HG03460 (cell line): Measurements from ENCODE around the gene SH2D3A.
A peak's percentile ranks its signal among the peaks of the same experiment; 100 is the strongest.
"Not testable (repeated sequence)": the region's sequence is repeated elsewhere in the genome, so short reads cannot be mapped to it uniquely, and the experiment has no call there.

ENCODE experiments used
- ATAC-seq: cut with Tn5 transposase; IDR thresholded peaks from one replicate; pipeline ENCODE4 v1.9.1; 2021; ENCODE audit not compliant: unreplicated experiment

SH2D3A gene

DNA sequence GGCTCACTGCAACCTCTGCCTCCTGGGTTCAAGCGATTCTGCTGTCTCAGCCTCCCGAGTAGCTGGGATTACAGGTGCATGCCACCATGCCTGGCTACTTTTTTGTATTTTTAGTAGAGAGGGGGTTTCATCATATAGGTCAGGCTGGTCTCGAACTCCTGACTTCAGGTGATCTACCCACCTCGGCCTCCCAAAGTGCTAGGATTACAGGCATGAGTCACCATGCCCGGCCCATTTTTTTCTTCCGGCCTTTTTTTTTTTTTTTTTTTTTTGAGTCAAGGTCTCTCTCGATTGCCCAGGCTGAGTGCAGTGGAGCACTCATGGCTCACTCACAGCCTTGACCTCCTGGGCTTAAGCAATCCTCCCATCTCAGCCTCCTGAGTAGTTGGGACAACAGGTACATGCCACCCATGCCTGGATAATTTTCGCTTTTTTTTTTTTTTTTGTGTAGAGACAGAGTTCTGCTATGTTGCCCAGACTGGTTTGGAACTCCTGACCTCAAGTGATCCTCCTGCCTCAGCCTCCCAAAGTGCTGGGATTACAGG lies 4.9 kb downstream of the SH2D3A start:
- not testable (repeated sequence) for ATAC-seq

DNA sequence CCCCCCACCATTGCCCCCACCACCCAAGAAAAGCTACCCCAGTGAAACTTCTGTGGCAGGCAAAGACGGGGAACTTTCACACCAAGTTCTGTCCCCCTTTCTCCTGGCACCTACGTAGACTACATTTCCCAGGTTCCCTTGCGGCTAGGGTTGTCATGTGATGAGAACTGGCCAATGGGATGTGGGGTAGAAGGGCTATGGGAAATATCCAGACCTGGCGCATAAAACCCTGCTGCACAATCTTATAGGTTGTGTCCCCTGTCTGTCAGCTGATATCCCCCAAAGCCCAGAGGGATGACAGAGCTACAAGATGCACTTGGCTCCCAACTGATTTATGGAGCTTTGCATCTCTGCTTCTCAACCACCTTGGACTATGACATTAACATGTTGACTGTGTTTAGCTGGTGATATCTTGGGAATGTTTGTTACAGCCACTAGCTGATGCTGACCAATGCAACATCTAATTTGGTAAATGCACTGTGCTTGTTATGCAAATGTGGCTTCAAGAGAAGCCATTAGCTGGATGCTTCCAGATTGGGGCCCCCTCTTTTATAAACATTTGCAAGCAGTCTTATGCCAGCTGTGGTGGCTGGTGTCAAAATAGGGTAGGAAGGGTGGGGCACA lies 6.1 kb downstream of the SH2D3A start:
- ATAC-seq = no peak

DNA sequence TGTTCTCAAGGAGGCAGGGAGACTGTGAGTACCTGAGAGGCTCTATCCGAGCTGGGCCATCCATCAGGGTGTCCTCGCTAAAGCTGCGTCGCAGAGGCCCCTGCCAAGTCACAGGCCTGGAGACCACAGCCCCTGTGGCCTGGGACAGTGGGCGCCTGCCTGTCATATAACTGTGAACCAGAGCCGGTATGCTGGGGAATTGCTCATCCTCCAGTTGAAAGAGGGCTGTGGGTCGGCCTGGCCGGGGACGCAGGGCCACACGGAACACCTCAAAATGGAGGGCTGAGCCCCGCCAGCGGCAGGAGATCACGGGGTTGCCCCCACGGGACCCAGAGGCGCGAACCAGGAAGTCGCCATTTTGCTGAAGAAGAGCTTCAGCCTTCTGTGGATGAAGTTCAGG lies 6.6 kb downstream of the SH2D3A start:
- no peak for ATAC-seq

DNA sequence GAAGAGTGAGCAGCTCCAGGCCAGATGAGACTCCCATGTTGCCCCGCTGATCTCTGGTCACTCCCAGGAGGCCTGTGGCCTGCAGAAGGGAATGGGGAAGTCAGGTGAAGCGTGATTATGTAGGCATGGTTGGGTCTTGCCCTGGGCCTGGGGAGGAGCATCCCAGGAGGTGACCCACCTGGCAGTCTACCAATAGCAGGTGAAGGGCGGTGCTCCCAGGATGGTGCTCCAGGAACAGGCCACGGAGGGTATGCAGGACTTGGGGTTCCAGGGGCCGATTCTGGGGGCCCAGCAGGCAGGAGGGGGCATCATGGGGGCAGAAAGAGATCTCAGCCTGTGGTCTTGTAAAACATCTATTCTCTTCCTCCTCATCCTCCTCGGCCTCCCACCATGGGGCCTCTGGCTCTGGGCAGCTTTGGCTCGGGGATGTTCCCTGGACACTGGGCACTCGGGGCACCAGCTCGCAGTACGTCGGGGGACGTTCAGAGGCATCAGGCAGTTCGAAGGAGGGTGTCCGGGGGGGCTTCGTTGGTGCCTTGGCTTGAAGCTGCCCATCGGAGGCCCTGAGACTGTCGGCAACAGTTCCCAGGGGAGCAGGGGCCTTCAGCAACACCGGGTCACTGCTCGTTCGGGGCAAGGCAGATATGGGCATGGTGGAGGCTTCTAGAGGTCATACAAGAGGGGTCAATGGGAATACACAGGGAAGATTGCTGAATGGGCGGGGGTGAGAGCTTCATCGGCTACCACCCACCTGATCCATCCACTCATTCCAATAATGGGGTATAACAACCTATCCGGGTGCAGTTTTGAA lies 12.4 kb downstream of the SH2D3A start:
- ATAC-seq = no peak

DNA sequence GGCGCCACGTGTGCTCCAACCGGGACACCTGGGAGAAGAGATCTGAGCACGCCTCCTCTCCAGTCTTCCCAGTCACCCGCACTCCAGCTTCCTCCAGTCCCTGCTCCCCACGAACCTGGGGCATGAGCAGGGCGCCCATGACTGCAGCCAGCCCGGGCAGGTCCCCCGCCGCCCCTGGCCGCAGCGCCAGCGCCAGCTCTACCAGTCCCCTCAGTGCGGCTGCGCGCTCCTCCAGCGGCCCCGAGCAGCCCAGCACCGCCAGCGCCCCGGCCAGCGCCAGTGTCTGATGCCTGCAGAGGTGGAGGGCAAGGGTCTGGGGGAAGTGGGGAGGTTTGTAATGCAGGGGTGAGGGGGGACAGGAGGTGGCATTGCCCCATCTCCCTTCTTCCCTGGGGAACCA lies 13.1 kb downstream of the SH2D3A start:
- no peak for ATAC-seq

DNA sequence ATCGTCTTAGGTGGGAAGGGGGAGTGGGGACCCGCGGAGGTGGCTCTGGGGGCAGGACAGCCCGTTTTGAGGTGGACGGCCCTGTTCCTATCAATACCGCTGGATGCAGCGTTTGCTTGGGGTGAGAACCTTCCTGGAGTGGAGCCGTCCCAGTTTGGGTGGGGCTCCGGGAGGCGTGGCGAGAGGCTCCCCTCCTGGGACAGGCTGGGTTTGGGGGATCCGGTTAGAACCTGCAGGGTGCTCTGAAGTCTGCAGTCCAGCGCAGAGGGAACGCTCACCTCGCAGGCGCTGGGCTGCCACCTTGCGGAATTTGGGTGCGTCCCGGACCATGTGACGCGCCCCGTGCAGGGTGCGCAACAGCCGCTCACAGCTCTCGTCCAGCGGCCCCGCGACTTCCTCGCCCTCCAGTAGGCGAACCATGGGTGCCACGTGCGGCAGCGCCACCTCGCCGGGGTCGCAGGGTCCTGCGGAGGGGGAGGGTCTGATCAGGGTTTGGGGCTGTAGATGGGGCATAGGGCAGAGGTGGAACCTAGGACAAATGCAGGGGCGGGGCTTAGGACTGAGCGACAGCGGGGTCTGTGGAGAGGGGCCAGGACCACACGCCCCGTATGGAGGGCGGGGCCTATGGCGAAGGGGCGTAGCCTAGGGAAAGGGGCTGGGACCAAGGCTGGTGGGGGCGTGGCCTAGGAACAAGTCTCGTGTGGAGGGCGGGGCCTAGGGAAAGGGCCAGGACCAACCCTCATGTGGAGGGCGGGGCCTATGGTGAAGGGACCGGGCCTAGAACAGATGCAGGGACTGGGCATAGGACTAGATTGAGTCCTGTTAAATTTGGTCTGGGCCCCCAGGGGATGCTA lies 13.8 kb downstream of the SH2D3A start:
- peak; percentile 78 for ATAC-seq

DNA sequence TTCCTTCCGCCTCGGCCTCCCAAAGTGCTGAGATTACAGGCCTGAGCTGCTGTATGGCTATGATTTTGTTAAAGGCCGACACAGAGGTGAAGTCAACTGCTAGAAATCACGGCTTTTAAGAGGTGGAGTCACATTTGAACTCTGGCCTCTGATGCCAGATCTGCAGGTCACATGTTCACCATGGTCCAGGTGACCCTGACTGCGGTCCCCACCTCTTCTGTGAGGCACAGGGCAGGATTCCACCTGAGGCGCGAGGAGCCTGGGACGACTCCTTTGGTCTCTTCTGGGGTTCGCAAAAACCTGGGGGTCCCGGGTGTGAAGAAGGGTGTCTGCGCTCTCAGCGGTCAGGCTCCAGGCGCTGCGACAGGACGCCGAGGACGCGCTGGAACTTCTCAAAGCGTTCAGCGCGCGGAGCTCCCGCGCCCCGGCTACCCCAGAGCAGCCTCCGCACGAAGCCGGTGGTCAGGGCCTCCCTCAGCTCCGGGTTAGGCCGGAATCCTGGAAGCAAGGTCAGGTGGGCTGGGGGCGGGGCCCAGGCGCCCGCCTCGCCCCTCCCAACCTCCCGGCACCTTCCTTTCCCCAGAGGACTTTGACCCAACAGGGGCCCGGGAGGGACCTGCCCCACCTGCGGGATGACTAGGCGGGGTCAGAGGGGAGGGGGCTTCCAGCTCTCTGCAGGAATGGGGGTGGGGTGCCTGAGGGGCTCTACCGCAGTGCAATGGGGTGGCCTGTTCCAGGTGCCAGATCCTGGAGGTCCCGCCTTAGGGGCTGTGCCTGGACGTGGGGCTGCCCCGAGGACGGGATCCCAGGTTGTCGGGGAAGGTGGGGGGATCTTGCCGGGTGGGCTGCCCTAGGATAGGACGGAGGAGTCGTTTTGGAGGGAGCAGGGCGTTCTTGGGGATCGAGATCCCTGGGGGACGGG lies 14.7 kb downstream of the SH2D3A start:
- no peak for ATAC-seq

DNA sequence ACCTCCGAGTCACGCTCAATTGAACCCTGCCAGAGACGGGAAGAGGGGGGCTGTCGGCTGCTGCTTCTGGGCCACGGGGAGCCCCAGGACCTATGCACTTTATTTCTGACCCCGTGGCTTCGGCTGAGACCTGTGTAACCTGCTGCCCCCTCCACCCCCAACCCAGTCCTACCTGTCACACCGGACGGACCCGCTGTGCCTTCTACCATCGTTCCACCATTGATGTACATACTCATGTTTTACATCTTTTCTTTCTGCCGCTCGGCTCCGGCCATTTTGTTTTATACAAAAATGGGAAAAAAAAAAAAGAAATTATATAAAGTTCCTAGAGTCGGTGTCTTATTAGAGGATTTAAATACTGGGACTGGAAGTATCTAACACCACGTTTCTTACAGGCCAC lies 16.0 kb downstream of the SH2D3A start:
- ATAC-seq = no peak

DNA sequence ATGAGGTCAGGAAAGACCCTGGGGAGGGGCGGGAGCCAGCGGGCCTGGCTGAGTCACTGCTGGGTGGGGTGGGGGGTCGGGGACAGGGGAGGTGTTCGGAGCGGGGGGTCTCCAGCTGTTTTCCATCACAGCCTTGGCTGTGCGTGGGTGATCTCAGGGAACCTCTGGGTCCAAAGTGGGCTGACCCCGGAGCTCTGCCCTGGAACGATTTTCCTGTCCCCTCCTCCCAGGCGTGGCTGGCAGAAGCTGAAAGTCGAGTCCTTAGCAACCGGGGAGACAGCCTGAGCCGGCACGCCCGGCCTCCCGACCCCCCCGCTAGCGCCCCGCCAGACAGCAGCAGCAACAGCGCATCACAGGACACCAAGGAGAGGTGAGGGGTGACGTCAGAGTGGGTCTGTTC lies 17.2 kb downstream of the SH2D3A start:
- ATAC-seq = no peak

DNA sequence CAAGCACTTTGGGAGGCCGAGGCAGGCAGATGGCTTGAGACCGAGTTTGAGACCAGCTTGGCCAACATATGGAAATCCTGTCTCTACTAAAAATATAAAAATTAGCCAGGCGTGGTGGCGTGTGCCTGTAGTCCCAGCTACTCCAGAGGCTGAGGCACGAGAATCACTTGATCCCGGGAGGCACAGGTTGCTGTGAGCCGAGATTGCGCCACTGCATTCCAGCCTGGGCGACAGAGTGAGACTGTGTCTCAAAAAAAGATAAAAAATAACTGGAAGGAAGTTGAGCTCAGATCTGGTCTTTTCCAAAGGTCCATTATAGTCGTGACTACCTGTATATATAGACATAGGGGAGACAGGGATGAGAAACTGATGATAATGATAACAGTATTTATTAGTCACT lies 18.7 kb downstream of the SH2D3A start:
- ATAC-seq = not testable (repeated sequence)

DNA sequence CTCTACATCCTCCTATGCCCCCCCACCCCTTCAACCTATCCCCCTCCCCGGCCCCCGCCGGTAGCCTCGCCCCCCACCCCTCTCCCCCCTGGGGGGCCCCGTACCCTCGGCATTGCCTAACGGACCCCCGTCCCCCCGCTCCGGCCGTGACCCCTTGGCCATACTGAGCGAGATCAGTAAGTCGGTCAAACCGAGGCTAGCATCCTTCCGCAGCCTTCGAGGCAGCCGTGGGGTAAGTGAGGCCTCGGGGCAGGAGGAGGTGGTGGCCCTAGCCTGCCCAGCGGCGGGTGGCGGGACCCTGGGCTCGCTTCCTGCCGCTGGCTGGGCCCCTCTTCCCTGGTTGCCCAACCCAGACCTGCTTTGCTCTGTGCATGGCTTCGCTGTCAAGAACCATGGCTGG lies 21.3 kb downstream of the SH2D3A start:
- no peak for ATAC-seq

DNA sequence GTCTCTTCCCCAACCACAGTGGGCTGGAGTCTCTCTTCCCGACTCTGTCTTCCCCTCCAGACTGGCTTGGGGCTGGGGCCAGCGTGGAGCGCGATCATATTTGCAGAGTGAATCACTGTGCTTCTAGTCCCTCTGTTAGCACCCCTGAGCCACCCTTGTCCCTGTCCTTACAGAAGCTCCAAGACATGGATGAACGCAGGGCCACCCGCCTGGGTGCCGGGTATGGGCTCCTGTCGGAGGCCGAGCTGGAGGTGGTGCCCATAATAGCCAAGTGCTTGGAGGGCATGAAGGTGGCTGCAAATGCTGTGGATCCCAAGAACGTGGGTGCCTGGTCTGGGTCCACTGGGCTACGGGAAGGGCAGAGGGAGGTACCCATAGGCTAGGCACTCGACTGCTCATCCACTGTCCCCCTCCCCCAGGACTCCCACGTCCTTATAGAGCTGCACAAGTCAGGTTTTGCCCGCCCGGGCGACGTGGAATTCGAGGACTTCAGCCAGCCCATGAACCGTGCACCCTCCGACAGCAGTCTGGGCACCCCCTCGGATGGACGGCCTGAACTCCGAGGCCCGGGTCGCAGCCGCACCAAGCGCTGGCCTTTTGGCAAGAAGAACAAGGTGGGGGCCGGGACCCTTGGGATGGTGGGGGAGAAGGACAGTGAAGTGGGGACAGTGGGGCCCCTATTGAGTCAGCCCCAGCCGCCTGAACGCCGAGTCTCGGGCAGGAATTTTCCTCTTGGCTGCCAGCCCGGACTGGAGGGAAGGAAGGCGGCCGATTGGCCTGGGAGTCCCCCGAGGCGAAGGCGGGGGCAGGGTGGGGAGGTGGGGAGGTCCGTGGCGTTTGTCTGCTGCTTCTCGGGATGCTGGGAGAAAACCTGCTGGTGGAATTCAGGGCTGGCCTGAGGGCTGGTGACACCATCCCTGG lies 22.6 kb downstream of the SH2D3A start:
- no peak for ATAC-seq

DNA sequence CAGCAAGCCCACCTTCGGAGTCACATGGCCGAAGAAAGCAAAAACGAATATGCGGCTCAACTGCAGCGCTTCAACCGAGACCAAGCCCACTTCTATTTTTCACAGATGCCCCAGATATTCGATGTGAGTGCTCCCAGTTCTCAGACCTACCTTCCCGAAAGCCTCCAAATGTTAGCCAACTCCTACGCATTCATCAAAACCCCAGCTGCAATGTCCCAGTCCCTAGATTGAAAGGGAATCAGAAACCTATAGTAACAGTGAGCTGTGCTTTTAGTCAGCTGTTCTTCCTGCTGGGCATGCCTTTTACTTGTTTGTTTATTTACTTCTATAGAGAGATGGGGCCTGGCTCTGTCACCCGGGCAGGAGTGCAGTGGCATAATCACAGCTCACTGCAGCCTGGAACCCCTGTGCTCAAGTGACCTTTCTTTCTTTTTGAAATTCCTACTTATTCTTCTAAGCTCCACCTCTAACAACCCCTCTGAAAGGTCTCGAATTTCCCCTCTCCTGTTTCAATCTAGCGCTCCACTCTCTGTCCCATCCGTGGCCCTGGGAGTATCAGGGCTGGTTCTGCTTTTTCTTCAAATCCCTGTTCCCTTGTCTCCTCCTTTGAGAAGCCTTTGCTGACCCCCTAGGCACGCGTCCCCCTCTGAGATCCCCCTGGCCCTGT lies 23.4 kb downstream of the SH2D3A start:
- ATAC-seq = no peak

DNA sequence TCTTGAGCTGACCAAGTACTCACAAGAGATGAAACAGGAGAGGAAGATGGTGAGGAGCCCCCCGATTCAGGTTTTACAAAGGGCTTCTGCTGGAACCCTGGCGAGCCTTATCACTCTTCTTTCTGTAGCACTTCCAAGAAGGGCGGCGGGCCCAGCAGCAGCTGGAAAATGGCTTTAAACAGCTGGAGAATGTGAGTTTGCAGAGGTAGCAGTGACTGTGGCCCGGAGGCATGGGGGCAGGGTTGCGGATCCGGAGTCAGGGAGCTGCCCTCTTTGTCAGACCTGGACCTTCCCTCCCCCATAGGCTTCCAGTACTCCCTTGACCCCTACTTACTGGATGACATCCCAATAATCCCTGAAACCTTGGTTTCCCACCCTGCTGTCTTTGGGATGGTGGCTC lies 24.2 kb downstream of the SH2D3A start:
- ATAC-seq = no peak

DNA sequence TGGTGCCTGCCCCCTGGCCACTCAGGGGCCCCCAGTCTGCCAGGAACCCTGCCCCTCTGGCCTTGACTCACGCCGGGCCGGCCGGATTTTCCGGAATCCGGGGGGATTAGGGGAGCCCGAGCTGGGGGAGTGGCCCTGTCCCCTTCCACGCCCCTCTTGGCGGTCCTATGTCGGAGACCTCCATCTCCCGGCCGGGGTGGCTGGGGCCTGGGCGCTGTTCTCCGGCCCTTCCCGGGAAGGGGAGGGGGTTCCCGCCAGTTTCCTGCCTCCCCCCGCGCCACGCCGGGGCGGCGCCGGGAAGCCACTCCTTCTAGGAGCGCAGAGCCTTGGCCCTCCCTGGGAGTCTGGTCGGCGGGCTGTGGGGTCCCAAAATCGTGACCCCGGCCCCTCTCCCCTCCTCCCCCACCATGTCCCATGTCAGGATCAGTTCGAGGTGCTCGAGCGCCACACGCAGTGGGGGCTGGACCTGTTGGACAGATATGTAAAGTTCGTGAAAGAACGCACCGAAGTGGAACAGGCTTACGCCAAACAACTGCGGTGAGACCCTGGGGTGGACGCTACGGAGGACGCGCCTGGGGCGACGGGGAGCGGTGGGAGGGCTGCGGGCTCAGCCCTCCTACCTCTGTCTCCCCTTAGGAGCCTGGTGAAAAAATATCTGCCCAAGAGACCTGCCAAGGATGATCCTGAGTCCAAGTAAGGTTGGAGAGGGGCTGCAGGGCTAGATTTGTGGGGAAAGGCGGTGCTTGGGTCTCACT lies 26.5 kb downstream of the SH2D3A start:
- no peak for ATAC-seq

DNA sequence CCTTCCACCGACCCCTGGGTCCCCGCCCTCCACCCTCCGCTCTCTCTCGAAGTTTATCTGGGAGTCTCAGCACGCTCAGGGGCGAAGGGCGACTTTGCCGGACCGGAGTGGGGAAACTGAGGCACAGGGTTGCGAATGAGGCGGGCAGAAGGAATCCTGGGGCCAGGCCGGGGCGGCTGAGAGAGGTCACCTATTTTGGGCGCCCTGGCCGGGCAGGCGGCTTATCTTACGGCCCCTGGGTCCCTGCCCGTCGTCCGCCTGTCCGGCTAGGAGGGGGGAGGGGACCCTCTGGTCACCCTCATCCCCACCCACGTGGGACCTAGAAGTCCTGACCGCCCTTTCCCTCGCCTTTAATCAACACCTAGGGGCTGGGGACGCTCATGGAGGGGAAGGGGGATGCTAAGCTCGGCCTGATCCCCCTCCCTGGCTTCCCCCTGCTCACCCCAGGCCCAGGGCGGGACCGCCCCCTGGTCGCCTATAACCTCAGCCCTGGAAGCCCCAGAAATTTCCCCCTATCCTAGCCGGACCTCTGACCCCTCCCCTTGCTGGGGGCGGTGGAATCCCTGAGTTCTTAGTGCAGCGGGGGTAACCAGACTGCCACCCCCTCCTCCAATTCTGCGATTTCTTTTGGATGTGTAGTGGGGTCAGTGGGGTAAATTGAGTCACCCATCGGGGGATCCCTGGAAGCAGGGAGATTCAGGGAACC lies 27.2 kb downstream of the SH2D3A start:
- ATAC-seq = no peak

DNA sequence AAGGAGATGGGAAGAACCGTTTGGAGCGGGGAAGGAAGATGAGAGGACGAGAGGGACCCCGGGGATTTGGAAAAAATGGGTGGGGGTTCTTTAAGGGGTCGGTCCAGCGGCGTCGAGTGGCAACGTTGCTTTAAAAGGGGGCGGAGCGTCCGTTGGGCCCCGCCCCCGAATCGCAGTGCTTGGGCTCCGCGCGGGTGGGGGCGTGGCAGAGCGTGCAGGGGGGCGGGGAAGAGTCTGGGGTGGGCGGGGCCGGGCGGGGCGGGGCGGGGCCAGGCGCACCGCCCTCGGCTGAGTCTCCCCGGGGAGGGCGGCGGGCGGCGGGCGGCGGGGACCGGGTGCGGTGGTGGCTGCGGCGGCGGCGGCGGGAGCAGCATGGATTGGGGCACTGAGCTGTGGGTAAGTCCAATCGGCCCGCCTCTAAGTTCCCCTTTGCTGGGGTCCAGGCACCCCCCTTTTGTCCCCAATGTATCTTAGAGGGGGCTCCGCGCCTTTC lies 27.8 kb downstream of the SH2D3A start, which contains the start of gene TRIP10:
Gene TRIP10 (plus strand): TSS at position 291 of the 493 bp plus-strand sequence. CDS start 82 bp downstream, at position 373.
- ATAC-seq = no peak
